ENCODE measurements around the gene MRPL14. TPM values are rescaled to one million over a fixed set of nuclear protein-coding genes. Genes with fewer than 3 reads are reported as not detected.

Gene MRPL14
- total and polyA plus RNA-seq, 4 donors = 34.6 to 118 (median 40.9) TPM

DNA sequence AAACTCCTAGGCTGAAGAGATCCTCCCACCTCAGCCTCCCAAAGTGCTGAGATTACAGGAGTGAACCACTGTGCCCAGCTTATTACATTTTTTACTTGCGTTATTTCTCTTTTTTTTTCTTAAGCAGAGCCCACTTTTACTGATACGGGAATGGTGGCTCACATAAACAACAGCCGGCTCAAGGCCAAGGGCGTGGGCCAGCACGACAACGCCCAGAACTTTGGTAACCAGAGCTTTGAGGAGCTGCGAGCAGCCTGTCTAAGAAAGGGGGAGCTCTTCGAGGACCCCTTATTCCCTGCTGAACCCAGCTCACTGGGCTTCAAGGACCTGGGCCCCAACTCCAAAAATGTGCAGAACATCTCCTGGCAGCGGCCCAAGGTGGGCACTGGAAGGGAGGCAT lies 41.9 kb upstream of the MRPL14 start (continued):
- TF ChIP-seq TAF1 (conservative IDR thresholded peaks at IDR 0.05) (no peak), EGR1 (IDR thresholded peaks at IDR 0.05; ENCODE audit: low read depth in 2 of 2) (no peak), YY1 (IDR thresholded peaks at IDR 0.05) (no peak)

DNA sequence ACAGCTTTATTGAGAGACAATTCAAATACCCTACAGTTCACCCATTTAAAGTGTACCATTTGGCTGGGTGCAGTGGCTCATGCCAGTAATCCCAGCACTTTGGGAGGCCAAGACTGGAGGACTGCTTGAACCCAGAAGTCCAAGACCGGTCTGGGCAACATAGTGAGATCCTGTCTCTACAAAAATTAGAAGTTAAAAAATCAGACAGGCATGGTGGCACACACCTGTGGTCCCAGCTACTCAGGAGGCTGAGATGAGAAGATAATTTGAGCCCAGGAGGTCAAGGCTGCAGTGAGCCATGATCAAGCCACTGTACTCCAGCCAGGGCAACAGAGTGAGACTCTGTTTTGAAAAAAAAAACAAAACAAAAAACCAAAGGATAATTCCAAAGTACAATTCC lies 40.3 kb upstream of the MRPL14 start:
- Histone ChIP-seq H3K9me3 (ENCODE audit: control insufficient read depth in 4 of 4, low read length in 3 of 4) (no peaks in the 10 kb centered on the region), H3K27ac (ENCODE audit: low read depth in 1 of 2, low read length in 2 of 2) (no peak overlapping the region), H3K36me3 (ENCODE audit: control insufficient read depth in 4 of 4, insufficient read depth in 3 of 4, low read depth in 1 of 4, low read length in 3 of 4) (no peaks in the 10 kb centered on the region), H3K4me1 (ENCODE audit: control insufficient read depth in 4 of 4, insufficient read depth in 4 of 4, low read length in 3 of 4) (peaks cover 0 to 2% (median 0%) of the 10 kb centered on the region in 4 donors), H3K9ac (ENCODE audit: low read depth in 1 of 2, low read length in 2 of 2) (no peak overlapping the region), H3K4me3 (ENCODE audit: low read depth in 1 of 3, low read length in 3 of 3) (no peak overlapping the region), H3K27me3 (ENCODE audit: control insufficient read depth in 4 of 4, insufficient read depth in 4 of 4, low read length in 3 of 4) (no peaks in the 10 kb centered on the region)
- TF ChIP-seq GABPA (IDR thresholded peaks at IDR 0.05 in 1 of 2, conservative IDR thresholded peaks at IDR 0.05 in 1 of 2) = no peak
- no peak for TF ChIP-seq ATF3 (IDR thresholded peaks at IDR 0.05)
- TF ChIP-seq EGR1 (IDR thresholded peaks at IDR 0.05; ENCODE audit: low read depth in 2 of 2) = no peak
- TF ChIP-seq, protein P1, sequence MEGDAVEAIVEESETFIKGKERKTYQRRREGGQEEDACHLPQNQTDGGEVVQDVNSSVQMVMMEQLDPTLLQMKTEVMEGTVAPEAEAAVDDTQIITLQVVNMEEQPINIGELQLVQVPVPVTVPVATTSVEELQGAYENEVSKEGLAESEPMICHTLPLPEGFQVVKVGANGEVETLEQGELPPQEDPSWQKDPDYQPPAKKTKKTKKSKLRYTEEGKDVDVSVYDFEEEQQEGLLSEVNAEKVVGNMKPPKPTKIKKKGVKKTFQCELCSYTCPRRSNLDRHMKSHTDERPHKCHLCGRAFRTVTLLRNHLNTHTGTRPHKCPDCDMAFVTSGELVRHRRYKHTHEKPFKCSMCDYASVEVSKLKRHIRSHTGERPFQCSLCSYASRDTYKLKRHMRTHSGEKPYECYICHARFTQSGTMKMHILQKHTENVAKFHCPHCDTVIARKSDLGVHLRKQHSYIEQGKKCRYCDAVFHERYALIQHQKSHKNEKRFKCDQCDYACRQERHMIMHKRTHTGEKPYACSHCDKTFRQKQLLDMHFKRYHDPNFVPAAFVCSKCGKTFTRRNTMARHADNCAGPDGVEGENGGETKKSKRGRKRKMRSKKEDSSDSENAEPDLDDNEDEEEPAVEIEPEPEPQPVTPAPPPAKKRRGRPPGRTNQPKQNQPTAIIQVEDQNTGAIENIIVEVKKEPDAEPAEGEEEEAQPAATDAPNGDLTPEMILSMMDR (IDR thresholded peaks at IDR 0.05; ENCODE audit: low read depth, low read length, missing input control) = no peak
- WGBS = 99% methylated on average over 1 of the region's 1 CpG
- no peak for DNase-seq (ENCODE audit: low spot score)

- TF ChIP-seq FOXA1 (IDR thresholded peaks at IDR 0.05) (no peak), SP1 (IDR thresholded peaks at IDR 0.05) (no peak), TAF1 (conservative IDR thresholded peaks at IDR 0.05) (no peak), RAD21 (IDR thresholded peaks at IDR 0.05) (no peak), ATF3 (IDR thresholded peaks at IDR 0.05) (no peak), NR2F2 (IDR thresholded peaks at IDR 0.05) (no peak), JUND (IDR thresholded peaks at IDR 0.05) (no peak), ZBTB33 (IDR thresholded peaks at IDR 0.05) (no peak), FOXA2 (IDR thresholded peaks at IDR 0.05) (no peak), EGR1 (IDR thresholded peaks at IDR 0.05; ENCODE audit: low read depth in 2 of 2) (no peak)
- TF ChIP-seq, protein P1 (IDR thresholded peaks at IDR 0.05; ENCODE audit: low read depth, low read length, missing input control) = no peak
- TF ChIP-seq, protein P2, sequence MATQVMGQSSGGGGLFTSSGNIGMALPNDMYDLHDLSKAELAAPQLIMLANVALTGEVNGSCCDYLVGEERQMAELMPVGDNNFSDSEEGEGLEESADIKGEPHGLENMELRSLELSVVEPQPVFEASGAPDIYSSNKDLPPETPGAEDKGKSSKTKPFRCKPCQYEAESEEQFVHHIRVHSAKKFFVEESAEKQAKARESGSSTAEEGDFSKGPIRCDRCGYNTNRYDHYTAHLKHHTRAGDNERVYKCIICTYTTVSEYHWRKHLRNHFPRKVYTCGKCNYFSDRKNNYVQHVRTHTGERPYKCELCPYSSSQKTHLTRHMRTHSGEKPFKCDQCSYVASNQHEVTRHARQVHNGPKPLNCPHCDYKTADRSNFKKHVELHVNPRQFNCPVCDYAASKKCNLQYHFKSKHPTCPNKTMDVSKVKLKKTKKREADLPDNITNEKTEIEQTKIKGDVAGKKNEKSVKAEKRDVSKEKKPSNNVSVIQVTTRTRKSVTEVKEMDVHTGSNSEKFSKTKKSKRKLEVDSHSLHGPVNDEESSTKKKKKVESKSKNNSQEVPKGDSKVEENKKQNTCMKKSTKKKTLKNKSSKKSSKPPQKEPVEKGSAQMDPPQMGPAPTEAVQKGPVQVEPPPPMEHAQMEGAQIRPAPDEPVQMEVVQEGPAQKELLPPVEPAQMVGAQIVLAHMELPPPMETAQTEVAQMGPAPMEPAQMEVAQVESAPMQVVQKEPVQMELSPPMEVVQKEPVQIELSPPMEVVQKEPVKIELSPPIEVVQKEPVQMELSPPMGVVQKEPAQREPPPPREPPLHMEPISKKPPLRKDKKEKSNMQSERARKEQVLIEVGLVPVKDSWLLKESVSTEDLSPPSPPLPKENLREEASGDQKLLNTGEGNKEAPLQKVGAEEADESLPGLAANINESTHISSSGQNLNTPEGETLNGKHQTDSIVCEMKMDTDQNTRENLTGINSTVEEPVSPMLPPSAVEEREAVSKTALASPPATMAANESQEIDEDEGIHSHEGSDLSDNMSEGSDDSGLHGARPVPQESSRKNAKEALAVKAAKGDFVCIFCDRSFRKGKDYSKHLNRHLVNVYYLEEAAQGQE (IDR thresholded peaks at IDR 0.05) = no peak
- TF ChIP-seq, protein P3, sequence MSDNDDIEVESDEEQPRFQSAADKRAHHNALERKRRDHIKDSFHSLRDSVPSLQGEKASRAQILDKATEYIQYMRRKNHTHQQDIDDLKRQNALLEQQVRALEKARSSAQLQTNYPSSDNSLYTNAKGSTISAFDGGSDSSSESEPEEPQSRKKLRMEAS (IDR thresholded peaks at IDR 0.05) = no peak
- 67% methylated on average over 16 of the region's 16 CpGs for WGBS
Observed at GRCh38 chr6:44166591-44167184, 39.4 kb upstream of the MRPL14 start.

More at GRCh38 chr6:44166591-44167184, 39.4 kb upstream of the MRPL14 start:
- Histone ChIP-seq H3K4me1 (ENCODE audit: control insufficient read depth in 4 of 4, insufficient read depth in 4 of 4, low read length in 3 of 4) (no peaks in the 10 kb centered on the region), H3K9me3 (ENCODE audit: control insufficient read depth in 4 of 4, low read length in 3 of 4) (no peaks in the 10 kb centered on the region), H3K4me3 (ENCODE audit: low read depth in 1 of 3, low read length in 3 of 3) (no peak overlapping the region), H3K36me3 (ENCODE audit: control insufficient read depth in 4 of 4, insufficient read depth in 3 of 4, low read depth in 1 of 4, low read length in 3 of 4) (no peaks in the 10 kb centered on the region), H3K9ac (ENCODE audit: low read depth in 1 of 2, low read length in 2 of 2) (no peak overlapping the region), H3K27ac (ENCODE audit: low read depth in 1 of 2, low read length in 2 of 2) (no peak overlapping the region), H3K27me3 (ENCODE audit: control insufficient read depth in 4 of 4, insufficient read depth in 4 of 4, low read length in 3 of 4) (no peaks in the 10 kb centered on the region)
- no peak for DNase-seq (ENCODE audit: low spot score)

All from liver (tissue), 9 donors.